HFF-Myc (cell line): ENCODE data around the gene RPS25.
A peak's percentile ranks its signal among the peaks of the same experiment; 100 is the strongest.
"Not testable (repeated sequence)": the region's sequence is repeated elsewhere in the genome, so short reads cannot be mapped to it uniquely, and the experiment has no call there.

Experiments used
- DNase-seq: peaks from one replicate; pipeline ENCODE4 v3.0.0-alpha.2; 2011; ENCODE audit warnings: low read depth; ENCODE audit errors: extremely low read depth
- H3K4me3 ChIP-seq: replicated peaks from 2 replicates; pipeline ENCODE4 v1.5.1; 2011; ENCODE audit warnings: low read depth, mild to moderate bottlenecking, control low read depth, low read length
- TF ChIP-seq, protein P1 (sequence below): IDR thresholded peaks from 2 replicates; pipeline ENCODE4 v1.5.1; 2012; ENCODE audit warnings: mild to moderate bottlenecking, low read depth, low read length, control low read depth; ENCODE audit errors: missing control alignments

Gene RPS25

GRCh38 chr11:119049081-119049480 is 30.9 kb upstream of the RPS25 start:
- DNase-seq = no peak
- TF ChIP-seq, protein P1, sequence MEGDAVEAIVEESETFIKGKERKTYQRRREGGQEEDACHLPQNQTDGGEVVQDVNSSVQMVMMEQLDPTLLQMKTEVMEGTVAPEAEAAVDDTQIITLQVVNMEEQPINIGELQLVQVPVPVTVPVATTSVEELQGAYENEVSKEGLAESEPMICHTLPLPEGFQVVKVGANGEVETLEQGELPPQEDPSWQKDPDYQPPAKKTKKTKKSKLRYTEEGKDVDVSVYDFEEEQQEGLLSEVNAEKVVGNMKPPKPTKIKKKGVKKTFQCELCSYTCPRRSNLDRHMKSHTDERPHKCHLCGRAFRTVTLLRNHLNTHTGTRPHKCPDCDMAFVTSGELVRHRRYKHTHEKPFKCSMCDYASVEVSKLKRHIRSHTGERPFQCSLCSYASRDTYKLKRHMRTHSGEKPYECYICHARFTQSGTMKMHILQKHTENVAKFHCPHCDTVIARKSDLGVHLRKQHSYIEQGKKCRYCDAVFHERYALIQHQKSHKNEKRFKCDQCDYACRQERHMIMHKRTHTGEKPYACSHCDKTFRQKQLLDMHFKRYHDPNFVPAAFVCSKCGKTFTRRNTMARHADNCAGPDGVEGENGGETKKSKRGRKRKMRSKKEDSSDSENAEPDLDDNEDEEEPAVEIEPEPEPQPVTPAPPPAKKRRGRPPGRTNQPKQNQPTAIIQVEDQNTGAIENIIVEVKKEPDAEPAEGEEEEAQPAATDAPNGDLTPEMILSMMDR = no peak
- H3K4me3 ChIP-seq = no peak overlapping the region

- DNase-seq = no peak
- TF ChIP-seq, protein P1 = no peak
- no peak overlapping the region for H3K4me3 ChIP-seq
These were observed 30.5 kb upstream of the RPS25 start for GRCh38 chr11:119048644-119049043.

DNA sequence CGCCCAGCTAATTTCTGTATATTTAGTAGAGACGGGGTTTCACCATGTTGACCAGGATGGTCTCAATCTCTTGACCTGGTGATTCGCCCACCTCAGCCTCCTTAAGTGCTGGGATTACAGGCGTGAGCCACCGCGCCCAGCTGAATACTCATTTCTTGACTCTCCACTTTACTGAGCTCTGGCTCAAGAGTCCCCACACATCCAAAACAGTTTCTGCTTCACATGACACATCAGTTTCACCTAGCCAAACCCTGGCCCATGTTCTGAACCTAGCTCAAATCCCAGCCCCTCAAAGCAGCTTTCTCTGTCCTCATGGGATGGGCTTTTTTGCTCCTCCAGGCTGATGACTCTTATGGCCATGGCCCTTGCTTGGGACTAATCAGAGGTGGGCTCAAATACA is 29.1 kb upstream of the RPS25 start:
- DNase-seq = no peak
- no peak overlapping the region for H3K4me3 ChIP-seq
- TF ChIP-seq, protein P1 = no peak

DNA sequence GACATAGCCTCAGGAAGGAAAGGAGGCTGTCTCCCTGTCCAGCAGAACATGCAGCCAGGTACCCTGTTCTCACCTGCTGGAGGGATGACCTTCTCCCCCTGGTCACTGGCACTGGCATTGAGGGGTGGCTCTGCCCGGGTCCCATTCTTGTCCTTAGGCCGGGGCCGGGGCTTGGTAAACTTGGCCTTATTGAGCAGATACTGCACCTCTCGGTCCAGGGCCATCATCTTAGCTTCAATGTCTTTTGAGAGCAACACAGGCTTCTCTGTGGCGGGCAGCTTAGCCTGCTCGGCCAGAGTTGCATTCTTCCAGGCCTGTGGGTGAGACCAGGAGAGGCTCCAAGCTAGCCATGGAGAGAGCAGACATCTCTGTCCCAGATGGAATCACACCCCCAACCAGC is 28.3 kb upstream of the RPS25 start:
- no peak for DNase-seq
- TF ChIP-seq, protein P1 = no peak
- no peak overlapping the region for H3K4me3 ChIP-seq

DNA sequence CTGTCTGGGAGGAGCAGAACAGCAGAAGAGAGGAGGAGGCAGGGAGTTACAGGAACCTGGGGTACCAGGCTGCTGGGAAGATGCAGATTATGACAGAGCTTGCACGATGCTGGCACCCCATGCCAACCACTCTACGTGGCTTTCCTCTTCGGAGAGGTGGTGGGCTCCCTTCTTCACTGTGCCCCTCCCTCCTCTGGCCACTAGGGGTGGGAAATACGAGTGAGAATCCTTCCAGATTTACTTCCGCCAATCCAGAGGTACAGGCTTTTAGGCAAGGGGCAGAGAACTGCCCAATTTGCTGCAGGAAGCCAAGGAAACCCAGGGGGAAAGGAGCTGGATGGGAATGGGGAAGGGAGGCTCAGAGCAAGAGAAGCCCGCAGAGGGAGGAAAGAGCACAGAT is 26.6 kb upstream of the RPS25 start:
- H3K4me3 ChIP-seq = no peak overlapping the region
- no peak for DNase-seq
- TF ChIP-seq, protein P1 = peak; percentile 25

- TF ChIP-seq, protein P1 = no peak
- DNase-seq = no peak
- no peak overlapping the region for H3K4me3 ChIP-seq
These were observed 24.8 kb upstream of the RPS25 start for GRCh38 chr11:119042927-119043326.

- no peak for DNase-seq
- H3K4me3 ChIP-seq = no peak overlapping the region
- TF ChIP-seq, protein P1 = no peak
These were observed 23.8 kb upstream of the RPS25 start for GRCh38 chr11:119041821-119042514.

DNA sequence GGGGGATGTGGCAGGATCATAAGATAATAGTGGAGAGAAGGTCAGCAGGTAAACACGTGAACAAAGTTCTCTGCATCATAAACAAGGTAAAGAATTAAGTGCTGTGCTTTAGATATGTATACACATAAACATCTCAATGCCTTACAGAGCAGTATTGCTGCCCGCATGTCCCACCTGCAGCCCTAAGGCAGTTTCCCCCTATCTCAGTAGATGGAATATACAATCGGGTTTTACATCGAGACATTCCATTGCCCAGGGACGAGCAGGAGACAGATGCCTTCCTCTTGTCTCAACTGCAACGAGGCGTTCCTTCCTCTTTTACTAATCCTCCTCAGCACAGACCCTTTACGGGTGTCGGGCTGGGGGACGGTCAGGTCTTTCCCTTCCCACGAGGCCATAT is 21.3 kb upstream of the RPS25 start:
- not testable (repeated sequence) for DNase-seq

More for the DNA sequence above, 21.3 kb upstream of the RPS25 start:
- H3K4me3 ChIP-seq = not testable (repeated sequence)
